Epithelial cell of prostate (primary cell): ENCODE data around the gene USP40.

Experiments used
- DNase-seq: peaks from one replicate; pipeline ENCODE4 v3.0.0-alpha.2; 2011; ENCODE audit warnings: low read depth, low spot score
- H3K27ac ChIP-seq: fragments of 450-650 bp; 2 replicates; pipeline ENCODE4 v1.5.1; 2017; ENCODE audit warnings: mild to moderate bottlenecking

USP40 gene

GRCh38 chr2:233448575-233448974 lies 118.0 kb downstream of the USP40 start:
- no peak overlapping the region for H3K27ac ChIP-seq

GRCh38 chr2:233448220-233448559 lies 118.4 kb downstream of the USP40 start:
- DNase-seq, result no peak
- no peak overlapping the region for H3K27ac ChIP-seq

More at GRCh38 chr2:233448575-233448974, 118.0 kb downstream of the USP40 start:
- DNase-seq, result no peak

DNA sequence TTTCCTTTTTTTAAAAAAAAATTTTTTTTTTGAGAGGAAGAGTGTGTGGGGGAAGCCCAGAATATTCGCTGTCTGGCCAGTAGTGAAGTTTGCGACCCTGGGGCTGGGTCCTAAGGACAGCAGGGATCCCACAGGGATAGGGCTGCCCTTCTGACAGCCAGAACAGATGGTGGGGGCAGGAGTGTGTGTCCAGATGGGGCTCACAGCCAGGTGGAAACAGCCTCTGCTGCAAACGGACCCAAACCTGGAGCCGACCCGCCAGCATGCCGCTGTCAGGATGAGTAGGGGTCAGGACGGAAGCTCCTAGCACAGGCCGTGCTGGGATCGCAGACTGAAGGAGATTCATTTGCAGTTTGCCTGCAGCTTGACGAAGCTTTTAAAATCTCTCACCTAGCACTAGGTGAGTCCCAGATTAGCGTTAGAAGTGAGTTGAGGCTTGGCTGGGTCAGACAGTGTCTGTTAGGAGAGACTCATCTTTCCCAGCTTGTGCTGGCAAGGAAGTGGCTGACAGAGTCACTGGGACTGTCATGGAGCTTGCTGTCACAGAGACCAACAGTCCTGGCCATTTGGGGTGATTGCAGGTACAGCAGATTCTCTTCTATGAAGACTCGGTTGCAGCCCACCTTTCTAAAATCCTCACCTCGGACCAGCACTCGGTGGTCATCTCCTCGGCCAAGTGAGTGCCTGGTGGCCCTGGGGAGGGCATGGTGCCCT lies 118.9 kb downstream of the USP40 start:
- H3K27ac ChIP-seq, result no peak overlapping the region
- DNase-seq, result no peak

DNA sequence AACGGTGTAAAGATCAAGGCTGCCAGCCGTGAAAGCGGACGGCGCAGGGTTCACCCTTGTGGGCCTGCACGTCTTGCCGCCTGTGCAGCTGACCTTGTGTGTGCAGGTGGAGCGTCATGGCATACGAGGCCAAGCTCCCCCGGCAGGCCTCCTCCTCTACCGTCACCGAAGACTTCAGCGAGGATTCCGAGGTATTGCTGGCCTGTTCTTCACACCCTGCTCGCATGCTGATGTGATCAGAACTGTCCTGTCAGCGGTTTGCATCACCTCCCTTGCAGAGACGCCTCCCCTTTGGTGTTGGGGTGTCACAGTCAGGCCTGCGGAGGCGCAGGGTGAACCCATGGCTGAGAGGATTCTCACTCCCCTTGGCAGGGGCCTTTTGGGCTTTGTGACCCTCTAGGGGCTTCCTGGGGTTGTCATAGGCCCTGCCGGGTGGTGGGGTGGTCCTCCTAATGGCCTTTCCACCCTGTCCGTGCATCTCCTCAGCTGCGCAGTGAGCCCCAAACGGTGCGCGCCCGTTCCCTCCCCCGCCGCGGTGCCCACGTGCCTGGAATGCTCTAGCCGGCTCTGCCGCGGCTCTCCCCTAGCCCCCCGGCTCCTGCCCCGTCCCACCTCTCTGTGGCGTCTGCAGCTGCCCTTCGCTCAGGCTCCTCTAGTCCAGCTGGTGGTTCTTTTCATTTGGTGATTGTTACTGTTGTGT lies 119.8 kb downstream of the USP40 start:
- DNase-seq, result no peak
- no peak overlapping the region for H3K27ac ChIP-seq

DNA sequence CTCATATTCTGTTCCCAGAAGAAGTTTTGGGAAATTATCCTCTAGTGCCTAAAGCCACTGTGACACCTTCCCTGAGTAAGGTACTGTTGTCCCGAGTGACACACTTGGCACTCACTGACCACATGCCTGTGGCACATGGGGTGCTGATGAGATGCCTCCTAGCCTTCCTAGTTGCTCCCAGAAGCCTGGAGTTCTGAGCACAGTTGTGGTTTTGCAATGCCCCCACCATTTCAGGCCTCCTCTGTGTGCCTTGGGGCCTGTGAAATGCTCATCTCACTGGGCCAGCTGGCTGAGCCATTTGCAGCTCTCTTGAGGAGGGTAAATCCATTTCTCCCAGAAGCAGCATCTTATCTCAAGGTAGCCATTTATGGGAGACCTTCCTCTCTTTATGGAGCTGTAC lies 120.5 kb downstream of the USP40 start:
- no peak for DNase-seq
- no peak overlapping the region for H3K27ac ChIP-seq

- H3K27ac ChIP-seq, result no peak overlapping the region
- no peak for DNase-seq
Measured at GRCh38 chr2:233445152-233445830, 121.3 kb downstream of the USP40 start.

- no peak overlapping the region for H3K27ac ChIP-seq
- no peak for DNase-seq
Measured at GRCh38 chr2:233444501-233444900, 122.1 kb downstream of the USP40 start.

- peak; percentile 12 for DNase-seq
- H3K27ac ChIP-seq, result no peak overlapping the region
Measured at GRCh38 chr2:233443511-233444183, 122.9 kb downstream of the USP40 start.

DNA sequence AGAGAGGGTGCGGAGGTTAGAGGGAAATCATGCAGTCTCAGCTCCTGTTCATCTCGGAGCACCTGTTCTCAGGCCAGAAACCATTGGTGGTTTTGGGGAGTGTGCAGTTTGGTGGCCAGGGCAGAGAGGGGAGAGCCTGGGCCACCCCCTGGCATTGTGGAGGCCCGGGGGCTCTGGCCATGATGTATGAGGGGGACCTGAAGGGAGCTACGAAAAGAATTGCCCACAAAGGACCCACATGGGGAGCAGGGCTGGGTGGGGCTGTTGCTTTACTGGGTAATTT lies 124.6 kb downstream of the USP40 start:
- H3K27ac ChIP-seq, result no peak overlapping the region
- no peak for DNase-seq

DNA sequence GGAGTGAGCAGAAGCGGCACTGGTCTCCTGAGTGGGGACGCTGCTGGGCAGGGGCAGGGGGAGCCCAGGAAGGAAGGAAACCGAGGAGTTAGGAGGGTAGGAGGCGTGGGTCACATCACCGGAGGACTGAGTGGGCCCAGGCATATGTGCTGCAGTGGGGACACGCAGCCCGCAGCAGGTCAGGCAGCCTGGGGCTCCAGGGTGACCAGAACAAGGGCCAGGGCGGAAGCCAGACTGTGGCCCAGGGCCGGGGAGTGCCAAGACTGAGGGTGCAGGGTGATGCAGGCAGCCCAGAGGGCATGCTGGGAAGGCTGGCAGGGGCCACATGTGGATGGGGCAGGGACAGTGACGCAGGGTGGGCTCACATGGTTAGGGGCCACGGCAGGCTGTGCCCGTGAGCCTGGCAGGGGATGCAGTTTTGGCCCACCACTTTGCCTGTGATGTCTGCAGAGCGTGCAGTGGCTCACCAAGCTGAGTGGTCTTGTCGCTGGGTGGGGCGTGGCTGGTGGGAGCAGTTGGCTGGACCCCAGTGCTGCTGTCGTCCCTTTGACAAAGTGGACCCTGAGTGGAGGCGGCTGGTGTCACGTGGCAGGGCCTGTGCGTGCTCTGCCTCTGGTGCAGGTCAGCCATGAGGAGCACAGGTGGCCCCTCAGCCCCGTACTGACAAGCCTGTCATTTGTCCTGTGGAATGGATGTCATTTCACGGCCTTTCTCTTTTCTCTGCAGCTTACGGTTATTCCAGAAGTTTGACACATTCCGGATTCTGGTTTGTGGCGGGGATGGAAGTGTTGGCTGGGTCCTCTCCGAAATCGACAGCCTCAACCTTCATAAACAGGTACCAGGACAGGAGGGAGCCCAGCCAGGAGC lies 125.2 kb downstream of the USP40 start:
- no peak for DNase-seq
- no peak overlapping the region for H3K27ac ChIP-seq

- H3K27ac ChIP-seq, result no peak overlapping the region
- no peak for DNase-seq
Measured at GRCh38 chr2:233440714-233441113, 125.9 kb downstream of the USP40 start.

DNA sequence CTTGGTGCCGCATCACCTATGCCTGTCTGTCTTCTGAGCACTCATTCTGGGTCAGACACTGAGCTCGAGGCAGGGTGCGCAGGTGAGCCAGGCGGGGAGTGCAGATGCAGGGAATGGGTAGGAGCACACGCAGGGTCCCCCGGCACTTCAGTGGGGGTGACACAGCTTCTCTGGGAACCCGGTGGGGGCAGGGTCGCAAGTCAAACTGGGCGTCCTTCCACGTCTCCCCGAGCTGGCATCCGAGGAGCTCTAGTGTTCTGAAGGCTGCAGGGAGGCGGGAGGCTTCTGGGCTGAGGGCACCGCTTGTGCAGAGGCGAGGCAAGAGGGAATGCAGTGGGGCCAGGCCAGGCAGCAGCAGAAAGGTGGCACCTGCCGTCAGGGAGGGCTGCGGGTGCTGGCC lies 126.3 kb downstream of the USP40 start:
- no peak for DNase-seq
- no peak overlapping the region for H3K27ac ChIP-seq

GRCh38 chr2:233439191-233439590 lies 127.4 kb downstream of the USP40 start:
- H3K27ac ChIP-seq, result no peak overlapping the region
- DNase-seq, result no peak

DNA sequence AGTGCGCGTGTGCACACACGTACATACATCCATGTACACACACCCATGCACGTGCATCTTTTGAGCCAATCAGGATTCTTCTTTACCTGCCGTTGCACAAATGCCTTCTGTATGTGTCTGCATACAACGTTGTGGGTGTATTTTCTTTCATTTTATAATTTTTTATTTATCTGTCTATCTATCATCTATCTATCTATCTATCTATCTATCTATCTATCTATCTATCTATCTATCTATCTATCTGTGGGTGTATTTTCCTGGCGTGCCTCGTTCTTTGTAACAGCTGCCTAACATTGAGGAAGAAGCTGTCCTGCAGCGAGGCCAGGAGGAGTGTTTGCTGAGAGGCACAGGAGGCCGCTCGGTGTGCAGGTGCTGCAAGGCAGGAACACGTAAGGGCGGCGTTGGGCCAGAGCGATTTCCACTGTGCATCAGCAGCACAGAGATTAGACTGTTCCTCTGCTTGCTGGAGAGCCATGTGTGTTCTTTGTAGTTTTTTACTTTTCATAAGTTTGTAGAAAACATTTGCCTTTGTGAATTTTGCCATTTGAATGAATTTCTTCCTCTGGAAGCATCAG lies 127.9 kb downstream of the USP40 start:
- H3K27ac ChIP-seq, result no peak overlapping the region
- no peak for DNase-seq

DNA sequence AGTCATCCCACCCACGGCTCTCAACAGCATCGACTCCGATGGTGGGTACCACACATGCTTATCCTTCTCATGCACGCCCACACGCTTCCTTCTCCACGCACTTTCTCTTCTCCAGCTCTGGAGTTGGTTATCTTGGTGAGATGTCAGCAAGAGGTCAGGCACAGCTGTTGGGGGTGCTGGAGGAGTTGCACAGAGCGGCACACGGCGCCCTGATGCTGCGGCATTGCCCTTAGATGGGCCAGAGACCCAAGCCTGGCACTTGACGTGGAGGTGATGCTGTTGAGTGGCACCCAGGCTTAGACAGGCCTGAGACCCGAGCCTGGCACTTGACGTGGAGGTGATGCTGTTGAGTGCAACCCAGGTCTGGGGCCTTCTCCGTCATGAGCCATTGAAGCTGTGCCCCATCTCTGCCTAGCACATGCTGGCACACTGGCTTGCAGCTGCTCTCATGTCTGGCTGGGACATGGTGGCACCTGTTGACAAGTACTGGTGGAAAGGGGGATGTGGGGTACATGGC lies 129.1 kb downstream of the USP40 start:
- no peak for DNase-seq
- H3K27ac ChIP-seq, result no peak overlapping the region

GRCh38 chr2:233436691-233437438 lies 129.7 kb downstream of the USP40 start:
- no peak for DNase-seq

GRCh38 chr2:233436191-233436581 lies 130.4 kb downstream of the USP40 start:
- no peak for DNase-seq
- H3K27ac ChIP-seq, result no peak overlapping the region

More at GRCh38 chr2:233436691-233437438, 129.7 kb downstream of the USP40 start:
- H3K27ac ChIP-seq, result no peak overlapping the region

GRCh38 chr2:233435436-233436190 lies 131.0 kb downstream of the USP40 start:
- DNase-seq, result no peak
- H3K27ac ChIP-seq, result no peak overlapping the region
